Colonic mucosa (tissue), 4 donors: Measurements from ENCODE around the gene CMSS1. TPM values are rescaled to one million over a fixed set of nuclear protein-coding genes. Genes with fewer than 3 reads are reported as not detected.

Experiments
- DNase-seq: peaks from one replicate; pipeline ENCODE4 v3.0.0-alpha.2; 2020
- H3K27ac ChIP-seq: fragments of 200-600 bp; one replicate; pipeline ENCODE4 v1.8.0; 2021
- H3K27me3 ChIP-seq: fragments of 200-600 bp; one replicate; pipeline ENCODE4 v1.8.0; 2021
- H3K36me3 ChIP-seq: fragments of 200-600 bp; one replicate; pipeline ENCODE4 v1.8.0; 2021
- H3K4me1 ChIP-seq: fragments of 200-600 bp; one replicate; pipeline ENCODE4 v1.8.0; 2021; ENCODE audit warnings: mild to moderate bottlenecking
- H3K4me3 ChIP-seq: fragments of 200-600 bp; one replicate; pipeline ENCODE4 v1.8.0; 2021
- H3K9ac ChIP-seq, 2 donors: one replicate each; pipeline ENCODE4 v1.7.0; 2013; ENCODE audit warnings: control low read depth in 2 of 2, low read depth in 2 of 2, low read length in 2 of 2
- H3K9me3 ChIP-seq: fragments of 200-600 bp; one replicate; pipeline ENCODE4 v1.8.0; 2021
- intact Hi-C: fragments of 100-400 bp; cut with DNase I; formaldehyde crosslinking; loops from one replicate; pipeline ENCODE4 v1.14.1; 2022
- total RNA-seq, 2 donors: library from RNA; stranded (reverse); fragmentation: NEBNext Ultra II Directional in 1 of 2; extraction: Animal tissue kit (Norgen Biotek cat#: 25700) in 1 of 2; gene quantifications; one replicate each; pipeline ENCODE4 v1.2.1, GENCODE V29; 2021
- TF ChIP-seq, protein P1 (sequence below): fragments of 200-600 bp; IDR thresholded peaks from one replicate; pipeline ENCODE4 v1.8.0; 2022; ENCODE audit warnings: antibody characterized with exemption, mild to moderate bottlenecking
- donor health status: healthy.
- donor health status: DM: no; HTN: no; CAD: no.
- donor health status: DM: no; HTN: no; CAD: no.

Gene CMSS1
- total RNA-seq, 2 donors from 2014 or later = 10.7 to 24.7 TPM

DNA sequence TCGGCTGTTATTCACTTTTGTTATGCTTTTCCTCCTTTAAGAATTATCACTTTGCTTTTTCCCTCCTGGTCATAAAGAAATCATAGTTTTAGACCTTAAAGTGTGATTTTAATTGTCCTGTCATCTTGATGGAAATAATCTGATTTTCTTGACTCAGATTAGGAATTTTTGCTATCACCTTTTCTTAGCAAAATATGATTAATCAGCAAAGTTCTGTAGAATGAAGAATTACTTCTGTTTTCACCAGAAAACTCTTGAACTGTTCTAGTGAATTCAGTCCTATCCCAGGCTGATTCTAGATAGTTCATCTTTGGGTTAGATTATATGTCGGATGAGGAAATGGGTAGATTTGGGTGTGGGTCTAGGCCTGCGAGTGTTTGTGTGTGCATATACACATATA, 12.2 kb downstream of the CMSS1 start:
- H3K4me1 ChIP-seq = no peaks in the 10 kb centered on the region
- no peaks in the 10 kb centered on the region for H3K36me3 ChIP-seq
- no peaks in the 10 kb centered on the region for H3K27me3 ChIP-seq
- no peak overlapping the region for H3K9ac ChIP-seq
- intact Hi-C loops = loop anchor here (10.0 kb wide), 1 partner anchor 755 kb away; no protein-coding TSS in a partner anchor
- no peak overlapping the region for H3K4me3 ChIP-seq
- DNase-seq = no peak
- H3K27ac ChIP-seq = no peak overlapping the region
- TF ChIP-seq, protein P1, sequence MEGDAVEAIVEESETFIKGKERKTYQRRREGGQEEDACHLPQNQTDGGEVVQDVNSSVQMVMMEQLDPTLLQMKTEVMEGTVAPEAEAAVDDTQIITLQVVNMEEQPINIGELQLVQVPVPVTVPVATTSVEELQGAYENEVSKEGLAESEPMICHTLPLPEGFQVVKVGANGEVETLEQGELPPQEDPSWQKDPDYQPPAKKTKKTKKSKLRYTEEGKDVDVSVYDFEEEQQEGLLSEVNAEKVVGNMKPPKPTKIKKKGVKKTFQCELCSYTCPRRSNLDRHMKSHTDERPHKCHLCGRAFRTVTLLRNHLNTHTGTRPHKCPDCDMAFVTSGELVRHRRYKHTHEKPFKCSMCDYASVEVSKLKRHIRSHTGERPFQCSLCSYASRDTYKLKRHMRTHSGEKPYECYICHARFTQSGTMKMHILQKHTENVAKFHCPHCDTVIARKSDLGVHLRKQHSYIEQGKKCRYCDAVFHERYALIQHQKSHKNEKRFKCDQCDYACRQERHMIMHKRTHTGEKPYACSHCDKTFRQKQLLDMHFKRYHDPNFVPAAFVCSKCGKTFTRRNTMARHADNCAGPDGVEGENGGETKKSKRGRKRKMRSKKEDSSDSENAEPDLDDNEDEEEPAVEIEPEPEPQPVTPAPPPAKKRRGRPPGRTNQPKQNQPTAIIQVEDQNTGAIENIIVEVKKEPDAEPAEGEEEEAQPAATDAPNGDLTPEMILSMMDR = no peak
- H3K9me3 ChIP-seq = no peaks in the 10 kb centered on the region

- Histone ChIP-seq H3K4me3 (no peak overlapping the region), H3K36me3 (no peaks in the 10 kb centered on the region), H3K27ac (no peak overlapping the region), H3K9ac (no peak overlapping the region), H3K4me1 (no peaks in the 10 kb centered on the region), H3K9me3 (no peaks in the 10 kb centered on the region), H3K27me3 (no peaks in the 10 kb centered on the region)
- DNase-seq = no peak
- intact Hi-C loops = no loop called here
- TF ChIP-seq, protein P1 = no peak
Observed at GRCh38 chr3:99833617-99834205, 16.0 kb downstream of the CMSS1 start.

DNA sequence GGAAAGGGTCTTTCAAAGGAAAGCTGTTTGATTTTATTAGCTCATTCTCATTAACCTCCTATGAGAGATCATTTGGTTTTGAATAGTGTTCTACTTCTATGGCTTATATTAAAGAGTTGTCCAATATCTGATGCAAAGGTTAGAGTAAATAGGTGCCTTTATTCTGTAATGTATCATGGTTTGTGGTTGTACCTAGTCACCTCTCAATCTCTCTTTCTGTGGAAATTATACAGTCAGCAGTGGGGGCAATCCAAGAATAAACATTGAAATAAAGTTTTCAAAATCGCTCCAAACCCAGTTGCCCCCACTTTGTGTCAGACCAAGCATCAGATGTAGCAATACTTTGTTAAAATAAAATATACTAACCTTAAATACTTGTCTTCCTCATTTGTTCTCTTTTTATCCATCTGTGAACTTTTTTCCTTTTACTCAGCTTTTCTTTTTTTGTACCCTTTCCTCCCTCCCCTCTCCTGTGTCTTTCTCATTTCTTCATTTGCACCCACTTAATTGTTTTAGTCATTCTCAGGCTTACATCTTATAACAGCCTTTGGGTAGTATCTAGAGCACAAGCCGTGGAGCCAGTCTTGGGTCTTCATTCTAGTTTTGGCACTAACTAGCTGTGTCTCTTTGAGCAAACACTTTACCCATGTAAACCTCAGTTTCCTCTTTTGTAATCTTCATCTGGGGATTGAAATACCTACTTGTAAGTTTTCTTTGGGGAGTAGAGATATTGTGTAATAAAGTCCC, 16.7 kb downstream of the CMSS1 start:
- intact Hi-C loops = no loop called here
- H3K27me3 ChIP-seq = no peaks in the 10 kb centered on the region
- no peak overlapping the region for H3K4me3 ChIP-seq
- TF ChIP-seq, protein P1 = no peak
- no peak overlapping the region for H3K9ac ChIP-seq
- H3K27ac ChIP-seq = no peak overlapping the region
- no peaks in the 10 kb centered on the region for H3K9me3 ChIP-seq
- no peak for DNase-seq
- H3K36me3 ChIP-seq = no peaks in the 10 kb centered on the region
- no peaks in the 10 kb centered on the region for H3K4me1 ChIP-seq

GRCh38 chr3:99836681-99837080, 19.0 kb downstream of the CMSS1 start:
- intact Hi-C loops = no loop called here
- no peaks in the 10 kb centered on the region for H3K4me1 ChIP-seq

DNA sequence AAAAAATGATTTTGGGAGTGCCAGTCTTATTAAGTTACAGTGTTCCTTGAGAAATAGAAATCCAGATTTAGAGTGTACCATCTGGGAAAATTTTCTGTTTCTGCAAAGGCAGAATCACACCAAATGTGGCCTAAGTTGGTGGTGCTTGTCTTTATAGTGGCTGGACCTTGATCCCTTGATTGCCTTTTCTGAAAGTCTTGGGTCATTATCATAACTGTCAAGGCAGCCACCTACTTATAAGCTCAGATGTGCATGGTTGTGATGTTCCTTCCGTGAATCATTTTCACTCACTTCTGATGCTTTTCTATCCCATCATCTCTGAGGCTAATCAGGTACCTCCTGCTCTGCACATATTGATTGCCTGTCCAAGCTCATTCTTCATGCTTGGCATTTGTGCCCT, 20.1 kb downstream of the CMSS1 start:
- Histone ChIP-seq H3K4me3 (no peak overlapping the region), H3K9ac (no peak overlapping the region), H3K27me3 (no peaks in the 10 kb centered on the region), H3K4me1 (no peaks in the 10 kb centered on the region), H3K9me3 (no peaks in the 10 kb centered on the region), H3K36me3 (no peaks in the 10 kb centered on the region), H3K27ac (no peak overlapping the region)
- intact Hi-C loops = no loop called here
- DNase-seq = no peak
- TF ChIP-seq, protein P1 = no peak

More at GRCh38 chr3:99836681-99837080, 19.0 kb downstream of the CMSS1 start:
- no peaks in the 10 kb centered on the region for H3K9me3 ChIP-seq
- H3K4me3 ChIP-seq = no peak overlapping the region
- H3K27ac ChIP-seq = no peak overlapping the region
- H3K36me3 ChIP-seq = no peaks in the 10 kb centered on the region
- DNase-seq = peak; percentile 27
- no peaks in the 10 kb centered on the region for H3K27me3 ChIP-seq
- H3K9ac ChIP-seq = no peak overlapping the region
- TF ChIP-seq, protein P1 = no peak
